Measurements from ENCODE around the gene STUB1.

STUB1 gene

DNA sequence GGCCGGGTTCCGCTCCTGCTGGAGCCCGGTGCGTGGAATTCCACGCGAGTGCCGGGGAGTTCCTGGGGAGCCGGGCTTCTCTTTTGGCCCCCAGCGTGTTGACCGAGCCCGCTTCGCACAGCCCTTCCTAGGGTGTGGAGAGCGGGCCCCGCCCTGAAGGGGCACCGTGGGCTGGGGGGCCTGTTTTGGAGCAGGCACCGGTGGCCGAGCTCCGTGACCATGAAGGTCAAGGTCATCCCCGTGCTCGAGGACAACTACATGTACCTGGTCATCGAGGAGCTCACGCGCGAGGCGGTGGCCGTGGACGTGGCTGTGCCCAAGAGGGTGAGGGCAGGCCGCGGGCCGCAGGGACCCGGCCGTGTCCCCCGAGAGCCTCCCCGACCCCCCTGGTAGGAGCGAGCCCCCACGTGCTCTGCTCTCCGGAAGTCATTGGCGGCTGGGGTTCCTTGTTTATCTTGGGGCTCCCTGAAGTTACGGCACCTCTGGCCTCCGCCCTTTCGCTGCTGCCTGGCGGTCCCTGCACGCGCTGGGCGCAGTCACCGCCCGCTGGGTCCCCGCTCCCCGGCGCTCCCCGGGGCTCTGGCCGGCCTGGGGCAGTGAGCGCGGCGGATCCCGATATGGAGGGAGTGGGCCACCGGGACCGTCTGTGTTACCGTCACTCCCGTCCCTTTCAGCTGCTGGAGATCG lies 47.2 kb downstream of the STUB1 start:
- Mint-ChIP-seq H3K4me3 (peak overlapping the region; percentile 24), H3K27ac (no peak overlapping the region), H3K27me3 (ENCODE audit: low read depth) (no peaks in the 10 kb centered on the region), H3K9me3 (no peaks in the 10 kb centered on the region), H3K36me3 (ENCODE audit: low read depth) (no peaks in the 10 kb centered on the region), H3K4me1 (ENCODE audit: low read depth) (no peaks in the 10 kb centered on the region)
- DNase-seq (ENCODE audit: low spot score) = no peak

DNA sequence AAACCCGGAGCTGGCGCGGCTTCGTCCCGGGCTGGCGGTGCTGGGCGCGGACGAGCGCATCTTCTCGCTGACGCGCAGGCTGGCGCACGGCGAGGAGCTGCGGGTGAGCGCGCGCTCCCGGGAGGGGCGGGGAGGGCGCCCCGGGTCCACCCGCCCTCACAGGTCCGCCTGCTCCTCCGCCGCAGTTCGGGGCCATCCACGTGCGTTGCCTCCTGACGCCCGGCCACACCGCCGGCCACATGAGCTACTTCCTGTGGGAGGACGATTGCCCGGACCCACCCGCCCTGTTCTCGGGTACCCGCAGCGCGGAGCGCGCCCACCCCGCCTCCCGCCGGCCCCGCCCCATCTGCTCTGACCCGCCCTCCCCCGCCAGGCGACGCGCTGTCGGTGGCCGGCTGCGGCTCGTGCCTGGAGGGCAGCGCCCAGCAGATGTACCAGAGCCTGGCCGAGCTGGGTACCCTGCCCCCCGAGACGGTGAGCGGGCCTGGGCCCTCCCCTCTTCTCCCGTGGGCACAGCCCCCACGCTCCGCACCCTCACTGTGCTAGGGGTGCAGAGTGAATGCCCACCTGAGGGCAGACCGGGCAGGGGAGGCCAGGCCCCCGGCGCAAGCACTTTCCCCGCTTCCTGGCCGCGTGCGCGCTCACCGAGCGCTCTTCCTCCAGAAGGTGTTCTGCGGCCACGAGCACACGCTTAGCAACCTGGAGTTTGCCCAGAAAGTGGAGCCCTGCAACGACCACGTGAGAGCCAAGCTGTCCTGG lies 48.1 kb downstream of the STUB1 start:
- no peaks in the 10 kb centered on the region for H3K36me3 Mint-ChIP-seq (ENCODE audit: low read depth)
- H3K27me3 Mint-ChIP-seq (ENCODE audit: low read depth) = no peaks in the 10 kb centered on the region
- H3K4me1 Mint-ChIP-seq (ENCODE audit: low read depth) = no peaks in the 10 kb centered on the region
- H3K9me3 Mint-ChIP-seq = no peaks in the 10 kb centered on the region
- H3K27ac Mint-ChIP-seq = peak overlapping the region; percentile 60
- H3K4me3 Mint-ChIP-seq = peak overlapping the region; percentile 46
- peak; percentile 64 for DNase-seq (ENCODE audit: low spot score)

DNA sequence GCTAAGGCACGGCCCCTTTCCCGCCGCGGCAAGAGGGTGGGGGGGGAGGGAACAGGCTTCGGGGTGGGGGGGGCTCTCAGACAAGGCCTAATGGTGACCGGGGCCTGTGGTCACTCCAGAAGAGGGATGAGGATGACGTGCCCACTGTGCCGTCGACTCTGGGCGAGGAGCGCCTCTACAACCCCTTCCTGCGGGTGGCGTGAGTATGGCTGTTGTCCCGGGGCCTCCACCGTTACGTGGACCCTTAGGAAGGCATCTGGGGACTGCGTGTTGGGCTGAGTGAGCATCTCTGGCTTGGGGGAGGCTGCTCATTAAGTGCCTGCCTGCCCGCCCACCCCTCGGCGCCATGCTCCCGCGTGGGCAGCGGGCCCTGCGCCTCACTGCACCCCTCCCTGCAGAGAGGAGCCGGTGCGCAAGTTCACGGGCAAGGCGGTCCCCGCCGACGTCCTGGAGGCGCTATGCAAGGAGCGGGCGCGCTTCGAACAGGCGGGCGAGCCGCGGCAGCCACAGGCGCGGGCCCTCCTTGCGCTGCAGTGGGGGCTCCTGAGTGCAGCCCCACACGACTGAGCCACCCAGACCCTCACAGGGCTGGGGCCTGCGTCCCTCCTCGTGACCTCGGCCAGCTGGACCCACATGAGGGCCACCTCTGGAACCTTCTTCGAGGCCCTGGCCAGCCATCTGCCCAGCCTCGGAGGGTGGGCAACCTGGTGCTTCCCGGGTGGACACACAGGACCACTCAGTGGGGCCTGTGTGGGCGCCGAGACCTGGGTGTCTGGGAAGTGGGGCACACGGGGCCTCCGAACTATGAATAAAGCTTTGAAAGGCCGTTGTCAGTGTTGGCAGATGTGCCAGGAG lies 48.9 kb downstream of the STUB1 start:
- Mint-ChIP-seq H3K36me3 (ENCODE audit: low read depth) (no peaks in the 10 kb centered on the region), H3K9me3 (no peaks in the 10 kb centered on the region), H3K4me3 (no peak overlapping the region), H3K4me1 (ENCODE audit: low read depth) (no peaks in the 10 kb centered on the region), H3K27ac (no peak overlapping the region), H3K27me3 (ENCODE audit: low read depth) (no peaks in the 10 kb centered on the region)
- DNase-seq (ENCODE audit: low spot score) = no peak

DNA sequence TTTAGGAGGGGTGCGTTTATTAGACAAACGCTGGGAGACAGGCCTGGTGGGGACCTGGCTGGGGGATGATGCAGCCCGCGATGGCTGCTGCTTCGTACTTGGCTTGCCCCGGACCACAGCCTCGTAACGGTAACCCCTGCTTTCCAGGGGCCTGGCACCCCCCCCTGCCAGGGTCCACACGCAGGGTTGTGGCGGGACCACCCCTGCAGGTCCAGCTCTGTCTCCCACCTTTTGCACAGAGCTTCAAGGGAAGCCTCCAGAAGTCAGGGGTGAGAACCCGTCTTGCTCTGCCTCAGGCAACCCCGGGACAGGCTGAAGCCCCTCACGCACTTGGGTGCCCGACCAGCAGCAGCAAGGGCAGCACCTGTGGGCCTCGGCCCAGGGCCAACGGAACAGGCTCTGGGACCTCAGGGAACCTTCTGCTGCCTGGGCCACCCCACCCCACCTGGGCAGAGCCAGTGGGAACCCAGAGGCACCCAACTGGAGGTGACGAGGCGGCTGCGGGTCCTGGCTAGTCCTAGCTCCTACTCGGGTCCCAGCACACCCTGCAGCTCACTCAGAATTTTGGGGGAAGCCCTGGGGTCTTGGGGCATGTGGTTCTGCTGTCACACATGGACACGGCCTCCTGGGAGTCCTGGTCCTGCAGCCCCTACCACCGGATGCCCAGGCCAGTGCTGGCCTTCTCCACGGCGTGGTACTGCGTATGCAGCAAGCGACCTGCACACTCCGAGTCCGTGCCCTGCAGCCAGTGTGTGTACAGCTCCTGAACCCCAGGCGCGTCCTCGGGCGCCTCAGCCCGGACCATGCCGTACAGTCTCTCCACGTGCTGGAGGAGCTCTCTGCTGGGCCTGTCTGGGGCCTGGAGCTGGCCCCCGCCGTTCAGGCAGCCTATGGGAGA lies 49.8 kb downstream of the STUB1 start:
- Mint-ChIP-seq H3K9me3 (no peaks in the 10 kb centered on the region), H3K27ac (no peak overlapping the region), H3K4me1 (ENCODE audit: low read depth) (no peaks in the 10 kb centered on the region), H3K36me3 (ENCODE audit: low read depth) (no peaks in the 10 kb centered on the region), H3K4me3 (no peak overlapping the region), H3K27me3 (ENCODE audit: low read depth) (no peaks in the 10 kb centered on the region)
- no peak for DNase-seq (ENCODE audit: low spot score)

DNA sequence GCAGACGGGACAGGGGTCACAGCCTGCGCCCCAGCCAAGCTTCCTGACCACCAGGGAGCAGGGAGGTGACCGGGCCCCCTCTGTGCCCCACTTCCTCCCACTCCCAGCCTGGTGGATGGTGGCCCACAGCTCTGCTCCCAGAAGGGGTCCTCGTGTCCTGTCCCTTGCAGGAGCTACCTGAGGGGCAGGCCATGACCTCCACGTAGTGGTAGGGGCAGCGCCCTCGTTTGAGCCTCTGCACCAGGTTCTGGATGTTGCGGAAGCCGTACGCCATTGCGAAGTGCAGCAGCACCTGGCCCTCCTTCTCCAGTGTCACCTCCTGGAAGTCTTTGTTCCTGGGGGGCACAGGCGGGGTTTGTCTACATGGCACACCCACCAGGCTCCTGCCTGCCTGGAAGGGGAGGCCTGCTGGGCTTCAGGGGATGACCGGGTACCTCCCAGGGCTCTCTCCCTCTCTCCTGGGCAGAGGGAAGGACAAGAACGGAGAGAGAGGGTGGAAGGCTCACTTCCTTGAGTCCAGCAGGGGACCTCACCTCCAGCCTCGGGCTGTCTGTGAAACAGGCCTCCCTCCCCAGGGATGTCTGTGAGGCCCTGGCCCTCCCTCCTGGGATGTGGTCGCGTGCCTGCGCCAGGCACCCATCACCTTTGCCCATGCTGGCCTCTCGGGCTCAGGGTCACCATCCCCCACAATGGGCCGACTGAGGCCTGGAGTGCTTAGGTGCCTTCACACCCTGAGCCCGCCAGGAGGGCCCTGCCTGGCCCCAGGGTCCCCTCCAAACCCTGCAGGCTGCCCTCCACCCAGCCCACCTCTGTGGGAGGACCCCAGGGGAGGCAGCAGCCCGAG lies 50.7 kb downstream of the STUB1 start:
- Mint-ChIP-seq H3K27ac (no peak overlapping the region), H3K36me3 (ENCODE audit: low read depth) (no peaks in the 10 kb centered on the region), H3K27me3 (ENCODE audit: low read depth) (no peaks in the 10 kb centered on the region), H3K4me1 (ENCODE audit: low read depth) (no peaks in the 10 kb centered on the region), H3K9me3 (no peaks in the 10 kb centered on the region), H3K4me3 (no peak overlapping the region)
- no peak for DNase-seq (ENCODE audit: low spot score)

DNA sequence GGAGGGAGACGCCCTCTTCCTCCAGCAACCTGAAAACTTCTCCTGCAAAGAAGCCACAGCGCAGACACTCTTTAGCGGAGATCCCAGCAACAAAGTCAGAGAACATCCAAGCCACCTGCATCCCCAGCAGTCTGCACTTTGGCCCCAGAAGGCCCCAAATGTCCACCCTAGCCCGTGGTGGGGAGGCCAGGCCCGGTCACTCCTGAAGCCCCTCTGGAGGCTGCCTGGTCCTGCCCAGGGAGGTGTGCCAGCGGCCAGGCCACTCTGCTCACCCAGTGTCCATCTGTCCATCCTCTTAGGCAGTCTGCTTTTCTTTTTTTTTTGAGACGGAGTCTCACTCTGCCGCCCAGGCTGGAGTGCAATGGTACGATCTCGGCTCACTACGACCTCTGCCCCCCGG lies 52.1 kb downstream of the STUB1 start:
- Mint-ChIP-seq H3K36me3 (ENCODE audit: low read depth) (peaks cover 5% of the 10 kb centered on the region), H3K4me3 (no peak overlapping the region), H3K9me3 (no peaks in the 10 kb centered on the region), H3K27ac (no peak overlapping the region), H3K27me3 (ENCODE audit: low read depth) (no peaks in the 10 kb centered on the region), H3K4me1 (ENCODE audit: low read depth) (peaks cover 4% of the 10 kb centered on the region)
- DNase-seq (ENCODE audit: low spot score) = no peak
